Stimulated activated naive CD4-positive, alpha-beta T cell treated with Interleukin-2 at 50 U/mL for 16 hours (primary cell): ENCODE measurements around the gene GADL1.

Source experiments
- DNase-seq: peaks from one replicate; lab custom pipeline; 2025; lab: John Stamatoyannopoulos, UW

Gene GADL1

GRCh38 chr3:30875505-30875904 lies 19.0 kb downstream of the GADL1 start:
- DNase-seq = no peak

- DNase-seq = no peak
Measured at GRCh38 chr3:30873671-30874070, 20.8 kb downstream of the GADL1 start.

GRCh38 chr3:30872879-30873278 lies 21.6 kb downstream of the GADL1 start:
- DNase-seq = no peak

- no peak for DNase-seq
Measured at GRCh38 chr3:30871720-30872119, 22.7 kb downstream of the GADL1 start.

GRCh38 chr3:30864836-30865235 lies 29.6 kb downstream of the GADL1 start:
- DNase-seq = no peak

- no peak for DNase-seq
Measured at GRCh38 chr3:30864132-30864531, 30.3 kb downstream of the GADL1 start.

- no peak for DNase-seq
Measured at GRCh38 chr3:30862004-30862403, 32.5 kb downstream of the GADL1 start.

- DNase-seq = no peak
Measured at GRCh38 chr3:30858894-30859389, 35.5 kb downstream of the GADL1 start.

GRCh38 chr3:30855400-30856292 lies 38.8 kb downstream of the GADL1 start:
- no peak for DNase-seq

- no peak for DNase-seq
Measured at GRCh38 chr3:30852833-30853232, 41.6 kb downstream of the GADL1 start.

- no peak for DNase-seq
Measured at GRCh38 chr3:30848087-30848779, 46.2 kb downstream of the GADL1 start.

- DNase-seq = no peak
Measured at GRCh38 chr3:30847592-30847991, 46.9 kb downstream of the GADL1 start.

- no peak for DNase-seq
Measured at GRCh38 chr3:30845606-30846005, 48.9 kb downstream of the GADL1 start.

GRCh38 chr3:30843877-30844276 lies 50.6 kb downstream of the GADL1 start:
- DNase-seq = no peak

- no peak for DNase-seq
Measured at GRCh38 chr3:30836141-30836540, 58.3 kb downstream of the GADL1 start.

GRCh38 chr3:30835667-30836066 lies 58.8 kb downstream of the GADL1 start:
- no peak for DNase-seq

GRCh38 chr3:30832961-30833575 lies 61.4 kb downstream of the GADL1 start:
- DNase-seq = no peak

GRCh38 chr3:30827080-30827479 lies 67.4 kb downstream of the GADL1 start:
- no peak for DNase-seq

GRCh38 chr3:30826531-30826942 lies 67.9 kb downstream of the GADL1 start:
- no peak for DNase-seq

- no peak for DNase-seq
Measured at GRCh38 chr3:30819067-30819798, 75.2 kb downstream of the GADL1 start.

GRCh38 chr3:30813734-30814133 lies 80.7 kb downstream of the GADL1 start:
- DNase-seq = no peak
